GM12801 (cell line): Measurements from ENCODE around the gene TMEM63A.

Experiments used
- TF ChIP-seq, protein P1 (sequence below): IDR thresholded peaks from one replicate; pipeline ENCODE4 v1.5.1; 2011; ENCODE audit warnings: control low read depth; ENCODE audit not compliant: insufficient read length; ENCODE audit errors: extremely low read depth

Gene TMEM63A

DNA sequence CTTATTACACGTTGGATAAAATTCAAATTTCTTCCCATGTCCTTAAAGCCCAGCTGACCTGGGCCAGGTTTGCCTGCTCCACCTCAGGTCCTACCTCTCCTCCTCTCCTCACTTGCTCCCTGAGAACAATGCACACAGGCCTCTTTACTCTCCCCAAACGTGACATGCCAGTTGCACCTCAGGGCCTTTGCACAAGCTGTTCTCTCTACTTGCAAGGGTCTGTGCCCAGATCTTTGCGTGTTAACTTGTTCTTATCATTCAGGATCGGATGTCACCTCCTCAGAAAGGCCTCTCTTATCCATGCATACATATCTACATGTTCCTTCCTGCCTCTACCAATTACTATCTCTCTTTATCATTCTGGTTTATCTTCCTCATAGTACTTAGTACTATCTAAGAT lies 21.4 kb upstream of the TMEM63A start:
- TF ChIP-seq, protein P1, sequence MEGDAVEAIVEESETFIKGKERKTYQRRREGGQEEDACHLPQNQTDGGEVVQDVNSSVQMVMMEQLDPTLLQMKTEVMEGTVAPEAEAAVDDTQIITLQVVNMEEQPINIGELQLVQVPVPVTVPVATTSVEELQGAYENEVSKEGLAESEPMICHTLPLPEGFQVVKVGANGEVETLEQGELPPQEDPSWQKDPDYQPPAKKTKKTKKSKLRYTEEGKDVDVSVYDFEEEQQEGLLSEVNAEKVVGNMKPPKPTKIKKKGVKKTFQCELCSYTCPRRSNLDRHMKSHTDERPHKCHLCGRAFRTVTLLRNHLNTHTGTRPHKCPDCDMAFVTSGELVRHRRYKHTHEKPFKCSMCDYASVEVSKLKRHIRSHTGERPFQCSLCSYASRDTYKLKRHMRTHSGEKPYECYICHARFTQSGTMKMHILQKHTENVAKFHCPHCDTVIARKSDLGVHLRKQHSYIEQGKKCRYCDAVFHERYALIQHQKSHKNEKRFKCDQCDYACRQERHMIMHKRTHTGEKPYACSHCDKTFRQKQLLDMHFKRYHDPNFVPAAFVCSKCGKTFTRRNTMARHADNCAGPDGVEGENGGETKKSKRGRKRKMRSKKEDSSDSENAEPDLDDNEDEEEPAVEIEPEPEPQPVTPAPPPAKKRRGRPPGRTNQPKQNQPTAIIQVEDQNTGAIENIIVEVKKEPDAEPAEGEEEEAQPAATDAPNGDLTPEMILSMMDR, result no peak

DNA sequence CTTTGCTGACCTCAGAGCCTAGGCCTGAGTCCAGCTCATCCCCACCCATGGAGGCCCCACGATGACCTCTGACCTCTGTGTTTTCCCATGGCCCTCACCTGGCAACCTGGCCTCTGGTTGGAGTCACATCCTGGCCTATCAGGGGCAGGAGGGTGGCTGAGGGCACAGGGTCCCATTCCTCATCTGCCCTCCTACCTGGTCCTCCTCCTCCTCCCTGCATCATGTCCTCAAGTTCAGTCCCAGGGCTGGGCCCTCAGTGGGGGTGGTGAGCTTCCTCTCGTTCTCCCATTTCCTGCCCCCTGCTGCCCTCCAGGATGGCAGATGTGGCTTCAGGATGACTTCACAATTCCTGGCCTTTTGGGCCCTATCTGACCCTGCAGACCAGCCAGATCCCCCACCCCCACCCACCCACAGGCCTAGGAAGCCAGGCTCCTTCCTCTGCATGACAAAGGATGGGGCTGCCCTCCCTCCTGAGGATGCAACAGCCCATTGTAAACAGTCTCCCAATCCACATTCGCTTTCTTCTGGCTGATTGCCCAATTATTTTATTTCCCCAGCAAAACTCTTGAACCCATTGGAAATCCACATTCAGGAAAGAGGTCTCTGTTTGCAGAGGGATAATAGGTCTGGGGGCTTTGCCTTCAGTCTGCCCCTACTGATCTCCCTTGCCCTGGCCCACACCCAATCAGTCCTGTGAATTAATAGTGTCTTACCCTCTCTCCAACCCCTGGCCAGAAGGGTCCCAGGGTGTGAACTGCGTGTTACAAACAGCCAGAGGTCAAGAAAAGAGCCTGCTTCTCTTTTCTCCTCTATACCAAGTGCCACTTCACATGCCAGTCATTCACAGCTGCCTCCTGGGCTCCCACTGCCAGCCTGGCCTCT lies 17.1 kb upstream of the TMEM63A start:
- TF ChIP-seq, protein P1, result no peak

DNA sequence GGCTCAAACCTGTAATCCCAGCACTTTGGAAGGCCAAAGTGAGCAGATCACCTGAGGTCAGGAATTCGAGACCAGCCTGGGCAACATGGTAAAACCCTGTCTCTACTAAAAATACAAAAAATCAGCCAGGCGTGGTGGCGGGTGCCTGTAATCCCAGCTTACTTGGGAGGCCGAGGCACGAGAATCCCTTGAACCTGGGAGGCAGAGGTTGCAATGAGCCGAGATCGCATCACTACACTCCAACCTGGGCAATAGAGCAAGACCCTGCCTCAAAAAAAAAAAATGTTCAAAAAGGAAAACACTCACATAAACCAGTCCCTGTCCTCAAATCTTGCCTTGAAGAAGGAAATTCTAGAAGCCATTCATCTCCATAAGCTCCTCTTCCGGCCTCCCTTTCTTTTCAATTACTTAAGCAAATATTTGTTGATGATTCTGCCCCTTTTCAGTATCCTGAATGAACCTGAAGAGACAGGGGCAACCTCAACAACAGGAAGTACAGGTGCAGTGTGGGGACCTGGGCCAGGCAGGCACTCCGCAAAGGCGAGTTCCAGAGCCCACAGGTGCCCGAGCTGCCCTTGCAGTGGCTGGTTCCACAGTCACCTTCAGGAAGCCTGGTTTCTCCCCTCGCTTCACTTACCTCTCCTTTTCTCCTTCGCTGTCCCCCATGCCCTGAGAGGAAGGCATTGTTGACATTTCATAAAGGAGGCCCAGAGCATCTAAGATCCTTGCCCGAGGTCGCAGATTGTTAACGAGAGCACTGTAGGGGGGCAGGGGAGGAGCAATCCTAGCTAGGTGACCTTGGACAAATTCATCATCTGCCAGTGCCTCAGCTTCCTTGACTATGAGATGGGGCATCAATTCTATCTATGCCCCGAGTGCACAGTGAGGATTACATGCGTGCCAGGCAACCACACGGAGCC lies 15.7 kb upstream of the TMEM63A start:
- TF ChIP-seq, protein P1, result no peak

DNA sequence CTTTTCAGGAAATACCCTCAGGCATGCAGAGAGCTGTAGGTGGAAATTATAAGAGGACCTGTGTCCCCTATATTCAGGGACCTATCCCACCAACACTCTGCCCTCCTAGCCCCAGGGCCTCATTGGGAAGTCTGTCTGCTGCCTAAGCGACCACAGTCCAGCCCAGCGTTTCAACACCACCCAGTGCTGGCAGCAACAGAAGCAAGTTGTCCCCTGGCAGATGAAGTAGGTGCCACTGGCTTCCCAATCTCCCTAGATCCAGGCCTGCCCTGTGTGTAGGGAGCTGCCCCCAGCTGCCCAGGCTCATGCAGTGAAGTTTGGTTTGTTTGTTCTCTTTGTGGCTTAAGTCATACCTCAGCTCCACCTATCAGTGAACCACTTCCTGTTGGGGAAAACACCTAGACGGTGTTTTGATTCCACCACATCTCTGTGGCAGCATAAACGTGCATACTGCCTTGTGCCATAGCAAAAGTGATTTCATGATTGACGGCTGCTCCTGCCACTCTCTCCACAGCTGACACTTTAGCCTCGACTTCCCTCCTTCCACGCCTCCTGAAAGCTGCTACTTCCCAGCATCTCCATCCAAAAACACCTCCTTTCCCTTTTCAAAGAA lies 14.9 kb upstream of the TMEM63A start:
- TF ChIP-seq, protein P1, result no peak

DNA sequence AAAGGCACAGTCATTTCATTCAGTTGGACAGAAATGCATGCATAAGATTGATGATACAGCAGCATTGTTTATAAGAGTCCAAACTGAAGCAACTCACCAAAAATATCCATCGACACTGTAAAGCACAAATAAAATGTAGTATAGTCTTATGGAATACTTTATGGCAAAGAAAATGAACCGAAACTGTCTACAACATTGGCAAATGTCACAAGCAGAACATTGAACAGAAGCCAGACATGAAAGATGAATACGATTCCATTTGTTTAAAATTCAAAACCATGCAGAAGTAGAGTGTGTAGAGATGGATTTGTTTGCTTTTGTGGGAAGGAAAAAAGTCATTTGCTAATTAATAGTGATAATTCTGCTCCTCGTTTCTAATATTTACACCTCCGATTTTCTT lies 14.3 kb upstream of the TMEM63A start:
- TF ChIP-seq, protein P1, result no peak

DNA sequence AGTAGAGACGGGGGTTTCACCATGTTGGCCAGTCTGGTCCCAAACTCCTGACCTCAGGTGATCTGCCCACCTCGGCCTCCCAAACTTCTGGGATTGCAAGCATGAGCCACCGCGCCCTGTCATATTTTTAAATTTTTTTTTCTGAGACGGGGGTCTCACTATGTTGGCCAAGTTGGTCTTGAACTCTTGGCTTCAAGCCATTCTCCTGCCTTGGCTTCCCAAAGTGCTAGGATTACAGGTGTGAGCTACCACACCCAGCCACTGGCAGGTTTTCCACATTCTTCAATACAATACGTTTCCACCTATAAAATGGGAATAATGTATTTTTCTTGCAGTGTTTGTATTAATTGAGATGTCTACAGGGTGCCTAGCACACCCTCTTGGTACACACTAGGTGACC lies 10.1 kb upstream of the TMEM63A start:
- TF ChIP-seq, protein P1, result no peak
